Stomach (tissue), 4 donors: ENCODE results near the gene VPS54.
"Not testable (repeated sequence)": the region's sequence is repeated elsewhere in the genome, so short reads cannot be mapped to it uniquely, and the experiment has no call there.

Experiments used
- POLR2A ChIP-seq, 4 donors: fragments of 450-650 bp; IDR thresholded peaks; one replicate each; pipeline ENCODE4 v1.6.1; 2016; ENCODE audit warnings: antibody characterized with exemption in 4 of 4, control low read depth in 2 of 4, mild to moderate bottlenecking in 1 of 4, moderate library complexity in 1 of 4
- POLR2AphosphoS5 ChIP-seq, 3 donors: sonication (generic); formaldehyde crosslinking; IDR thresholded peaks; one replicate each; pipeline ENCODE4 v1.6.1; 2016; ENCODE audit warnings: antibody characterized with exemption in 3 of 3
- TF ChIP-seq, protein P1 (sequence below), 7 experiments: fragments of 450-650 bp in 4 of 7; fragments of 200-600 bp in 3 of 7; sonication (generic) in 3 of 7; IDR thresholded peaks; one replicate each; pipeline ENCODE4 v1.5.1; 2016 to 2019; ENCODE audit warnings: antibody characterized with exemption in 7 of 7, control low read depth in 2 of 7, mild to moderate bottlenecking in 1 of 7

DNA sequence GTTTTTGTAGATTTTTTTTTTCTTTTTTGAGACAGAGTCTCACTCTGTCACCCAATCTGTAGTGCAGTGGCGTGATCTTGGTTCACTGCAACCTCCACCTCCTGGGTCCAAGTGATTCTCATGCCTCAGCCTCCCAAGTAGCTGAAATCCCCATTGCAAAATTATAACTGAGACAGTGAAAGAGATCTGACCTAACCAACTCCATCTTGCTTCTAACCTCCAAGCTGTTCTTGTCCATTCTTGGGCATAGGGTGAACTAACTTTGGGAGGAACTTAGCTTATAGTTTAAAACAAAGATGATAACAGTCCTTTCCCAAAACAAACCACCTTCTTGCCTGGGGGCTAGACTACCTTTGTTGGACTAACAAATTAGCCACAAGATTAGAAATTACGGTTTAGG is 44.2 kb downstream of the VPS54 start:
- TF ChIP-seq, protein P1, sequence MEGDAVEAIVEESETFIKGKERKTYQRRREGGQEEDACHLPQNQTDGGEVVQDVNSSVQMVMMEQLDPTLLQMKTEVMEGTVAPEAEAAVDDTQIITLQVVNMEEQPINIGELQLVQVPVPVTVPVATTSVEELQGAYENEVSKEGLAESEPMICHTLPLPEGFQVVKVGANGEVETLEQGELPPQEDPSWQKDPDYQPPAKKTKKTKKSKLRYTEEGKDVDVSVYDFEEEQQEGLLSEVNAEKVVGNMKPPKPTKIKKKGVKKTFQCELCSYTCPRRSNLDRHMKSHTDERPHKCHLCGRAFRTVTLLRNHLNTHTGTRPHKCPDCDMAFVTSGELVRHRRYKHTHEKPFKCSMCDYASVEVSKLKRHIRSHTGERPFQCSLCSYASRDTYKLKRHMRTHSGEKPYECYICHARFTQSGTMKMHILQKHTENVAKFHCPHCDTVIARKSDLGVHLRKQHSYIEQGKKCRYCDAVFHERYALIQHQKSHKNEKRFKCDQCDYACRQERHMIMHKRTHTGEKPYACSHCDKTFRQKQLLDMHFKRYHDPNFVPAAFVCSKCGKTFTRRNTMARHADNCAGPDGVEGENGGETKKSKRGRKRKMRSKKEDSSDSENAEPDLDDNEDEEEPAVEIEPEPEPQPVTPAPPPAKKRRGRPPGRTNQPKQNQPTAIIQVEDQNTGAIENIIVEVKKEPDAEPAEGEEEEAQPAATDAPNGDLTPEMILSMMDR (IDR thresholded peaks at IDR 0.05), result not testable (repeated sequence)
- TF ChIP-seq POLR2A, POLR2AphosphoS5 (IDR thresholded peaks at IDR 0.05): not testable (repeated sequence)
